GM23338 (cell line): Measurements from ENCODE around the gene NELFB. TPM values are rescaled to one million over a fixed set of nuclear protein-coding genes. Genes with fewer than 3 reads are reported as not detected.

ENCODE experiments used
- ATAC-seq: fragments of 200-7000 bp; cut with Tn5 transposase; 3 replicates; pipeline ENCODE4 v1.9.1; 2020
- DNase-seq: peaks from one replicate; pipeline ENCODE4 v3.0.0-alpha.2; 2015; ENCODE audit warnings: low spot score
- H2AFZ ChIP-seq: fragments of 200-600 bp; sonication (generic); 2 replicates; pipeline ENCODE4 v1.8.0; 2016; ENCODE audit warnings: antibody characterized with exemption, mild to moderate bottlenecking, moderate library complexity
- H3F3A ChIP-seq: fragments of 200-600 bp; sonication (generic); replicated peaks from 2 replicates; pipeline ENCODE4 v1.8.0; 2017; ENCODE audit warnings: antibody characterized with exemption, mixed run types, low read depth
- H3K27ac ChIP-seq: fragments of 200-600 bp; sonication (generic); 2 replicates; pipeline ENCODE4 v1.6.1; 2016; ENCODE audit warnings: low read depth
- H3K27me3 ChIP-seq: fragments of 200-600 bp; sonication (generic); 2 replicates; pipeline ENCODE4 v1.8.0; 2016; ENCODE audit warnings: mild to moderate bottlenecking, mixed run types, moderate library complexity; ENCODE audit not compliant: insufficient read depth
- H3K36me3 ChIP-seq: fragments of 200-600 bp; sonication (generic); 2 replicates; pipeline ENCODE4 v1.8.0; 2016; ENCODE audit warnings: mild to moderate bottlenecking; ENCODE audit not compliant: insufficient read depth
- H3K4me1 ChIP-seq: fragments of 200-600 bp; sonication (generic); 2 replicates; pipeline ENCODE4 v1.8.0; 2016; ENCODE audit warnings: mild to moderate bottlenecking, moderate library complexity; ENCODE audit not compliant: insufficient read depth
- H3K4me2 ChIP-seq: fragments of 200-600 bp; sonication (generic); 2 replicates; pipeline ENCODE4 v1.7.1; 2017; ENCODE audit warnings: mixed run types
- H3K4me3 ChIP-seq: fragments of 200-600 bp; sonication (generic); 2 replicates; pipeline ENCODE4 v1.6.1; 2016; ENCODE audit warnings: mixed run types
- H3K79me2 ChIP-seq: fragments of 200-600 bp; sonication (generic); replicated peaks from 2 replicates; pipeline ENCODE4 v1.8.0; 2017; ENCODE audit warnings: mild to moderate bottlenecking; ENCODE audit not compliant: insufficient read depth
- H3K9me2 ChIP-seq: fragments of 200-600 bp; sonication (generic); 2 replicates; pipeline ENCODE4 v1.8.0; 2017; ENCODE audit not compliant: insufficient read depth
- H4K20me1 ChIP-seq: fragments of 200-600 bp; sonication (generic); replicated peaks from 2 replicates; pipeline ENCODE4 v1.8.0; 2017; ENCODE audit warnings: mild to moderate bottlenecking; ENCODE audit not compliant: insufficient read depth
- H3K27ac Mint-ChIP-seq: 2 replicates; pipeline ENCODE4 v1.8.0; 2020; ENCODE audit warnings: inconsistent platforms, mild to moderate bottlenecking, moderate library complexity, mixed read lengths
- H3K27me3 Mint-ChIP-seq: 3 replicates; pipeline ENCODE4 v1.8.0; 2022; ENCODE audit warnings: low read depth, mild to moderate bottlenecking, moderate library complexity, mixed read lengths, inconsistent platforms; ENCODE audit not compliant: insufficient read depth, poor library complexity
- H3K36me3 Mint-ChIP-seq: 3 replicates; pipeline ENCODE4 v1.8.0; 2021; ENCODE audit warnings: low read depth, mild to moderate bottlenecking, inconsistent platforms, moderate library complexity, mixed read lengths
- H3K4me1 Mint-ChIP-seq: 3 replicates; pipeline ENCODE4 v1.8.0; 2020; ENCODE audit warnings: mild to moderate bottlenecking, inconsistent platforms, mixed read lengths
- H3K4me3 Mint-ChIP-seq: 3 replicates; pipeline ENCODE4 v1.8.0; 2021; ENCODE audit warnings: moderate library complexity, mild to moderate bottlenecking, inconsistent platforms, mixed read lengths
- H3K9me3 Mint-ChIP-seq: 3 replicates; pipeline ENCODE4 v1.8.0; 2020; ENCODE audit warnings: moderate library complexity, mild to moderate bottlenecking, inconsistent platforms, mixed read lengths
- NANOG ChIP-seq: IDR thresholded peaks from 2 replicates; pipeline ENCODE4 v1.6.1; 2016; ENCODE audit warnings: antibody characterized with exemption, borderline replicate concordance
- POLR2AphosphoS5 ChIP-seq: IDR thresholded peaks from 2 replicates; pipeline ENCODE4 v1.6.1; 2016; ENCODE audit warnings: antibody characterized with exemption, low read depth
- polyA plus RNA-seq: library from polyadenylated mRNA; unstranded; fragments of >200 nt; fragmentation: Nextera tagmentation; extraction: Ambion mirVana; gene quantifications from 2 replicates; pipeline ENCODE4 v1.2.1, GENCODE V29; 2016
- total RNA-seq: library from RNA; depleted of rRNA; stranded (reverse); fragments of >200 nt; shearing (Covaris generic); gene quantifications from 2 replicates; pipeline ENCODE4 v1.2.3, GENCODE V29; 2014
- TF ChIP-seq, protein P1 (sequence below): IDR thresholded peaks from 2 replicates; pipeline ENCODE4 v1.6.1; 2016; ENCODE audit warnings: antibody characterized with exemption
- TF ChIP-seq, protein P2 (sequence below), 2 experiments: fragments of 200-600 bp in 1 of 2; sonication (generic) in 1 of 2; conservative IDR thresholded peaks; 2 replicates each; pipeline versions ENCODE4 v1.5.1 to v1.6.1; 2016 to 2017; ENCODE audit warnings: antibody characterized with exemption in 2 of 2, low read depth in 2 of 2, mild to moderate bottlenecking in 2 of 2, moderate library complexity in 1 of 2
- TF ChIP-seq, protein P3 (sequence below): fragments of 250-450 bp; sonication (Bioruptor Pico); IDR thresholded peaks from 2 replicates; pipeline ENCODE4 v1.5.0; 2020; ENCODE audit warnings: mild to moderate bottlenecking, moderate library complexity
- TF ChIP-seq, protein P4 (sequence below): IDR thresholded peaks from one replicate; pipeline ENCODE4 v1.6.1; 2018; ENCODE audit warnings: antibody characterized with exemption; ENCODE audit not compliant: unreplicated experiment

The NELFB gene
- total and polyA plus RNA-seq, 2 experiments from 2014 or later, result 30.0 to 97.3 TPM

DNA sequence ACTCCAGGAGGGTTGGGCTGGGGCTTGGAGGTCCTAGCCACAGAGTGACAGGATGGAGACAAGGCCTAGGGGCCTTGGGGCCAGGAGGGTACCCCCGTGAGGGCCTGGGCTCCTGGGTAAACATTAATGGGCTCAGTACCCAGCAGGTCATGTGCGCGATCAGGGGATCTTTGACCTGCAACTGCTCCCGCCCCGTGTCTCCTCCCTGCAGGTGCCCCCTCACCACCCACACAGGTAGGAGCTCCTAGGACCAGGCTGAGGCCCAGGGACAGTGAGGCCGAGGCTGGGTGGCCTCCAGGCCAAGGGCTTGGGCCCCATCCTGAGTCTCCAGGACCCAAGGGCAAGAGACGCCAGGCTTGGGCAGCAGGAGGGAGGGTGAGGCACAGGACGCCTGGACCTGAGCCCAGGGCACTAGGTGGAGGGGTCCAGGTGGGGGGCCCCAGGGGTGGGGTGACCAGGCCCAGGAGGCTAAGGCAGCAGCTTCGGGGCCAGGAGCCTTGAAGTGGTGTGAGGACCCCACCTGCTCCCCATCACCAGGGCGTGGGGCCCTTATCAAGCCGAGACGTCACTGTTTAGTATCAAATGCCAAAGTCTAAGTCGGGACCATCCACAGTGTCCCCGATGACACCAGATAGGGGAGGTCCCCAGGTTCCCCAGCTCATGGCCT, 24.3 kb upstream of the NELFB start, which contains the start of gene SLC34A3:
Gene SLC34A3 (plus strand): TSS at position 197 of the 667 bp plus-strand sequence. CDS start 802 bp downstream, outside the sequence.
- Mint-ChIP-seq H3K4me1 (peaks cover 7% of the 10 kb centered on the region; the same call in 2 of the 3 replicates), H3K9me3 (no peaks in the 10 kb centered on the region), H3K27ac (no peak within 1 kb of the TSS), H3K36me3 (no peaks in the 10 kb centered on the region), H3K4me3 (no peak within 1 kb of the TSS), H3K27me3 (peaks cover 5% of the 10 kb centered on the region)
- Histone ChIP-seq H3K79me2 (no peaks in the 10 kb centered on the region), H3F3A (no peaks in the 10 kb centered on the region), H3K4me3 (no peak within 1 kb of the TSS), H3K27ac (no peak within 1 kb of the TSS), H3K27me3 (no peaks in the 10 kb centered on the region), H3K36me3 (no peaks in the 10 kb centered on the region), H3K9me2 (no peaks in the 10 kb centered on the region), H4K20me1 (no peaks in the 10 kb centered on the region), H3K4me1 (no peaks in the 10 kb centered on the region), H3K4me2 (no peak within 1 kb of the TSS), H2AFZ (no peak within 1 kb of the TSS)
- DNase-seq (no peak), ATAC-seq (no peak)
- no peak for TF ChIP-seq POLR2AphosphoS5
- TF ChIP-seq, protein P1, sequence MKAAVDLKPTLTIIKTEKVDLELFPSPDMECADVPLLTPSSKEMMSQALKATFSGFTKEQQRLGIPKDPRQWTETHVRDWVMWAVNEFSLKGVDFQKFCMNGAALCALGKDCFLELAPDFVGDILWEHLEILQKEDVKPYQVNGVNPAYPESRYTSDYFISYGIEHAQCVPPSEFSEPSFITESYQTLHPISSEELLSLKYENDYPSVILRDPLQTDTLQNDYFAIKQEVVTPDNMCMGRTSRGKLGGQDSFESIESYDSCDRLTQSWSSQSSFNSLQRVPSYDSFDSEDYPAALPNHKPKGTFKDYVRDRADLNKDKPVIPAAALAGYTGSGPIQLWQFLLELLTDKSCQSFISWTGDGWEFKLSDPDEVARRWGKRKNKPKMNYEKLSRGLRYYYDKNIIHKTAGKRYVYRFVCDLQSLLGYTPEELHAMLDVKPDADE, result no peak
- TF ChIP-seq, protein P2, sequence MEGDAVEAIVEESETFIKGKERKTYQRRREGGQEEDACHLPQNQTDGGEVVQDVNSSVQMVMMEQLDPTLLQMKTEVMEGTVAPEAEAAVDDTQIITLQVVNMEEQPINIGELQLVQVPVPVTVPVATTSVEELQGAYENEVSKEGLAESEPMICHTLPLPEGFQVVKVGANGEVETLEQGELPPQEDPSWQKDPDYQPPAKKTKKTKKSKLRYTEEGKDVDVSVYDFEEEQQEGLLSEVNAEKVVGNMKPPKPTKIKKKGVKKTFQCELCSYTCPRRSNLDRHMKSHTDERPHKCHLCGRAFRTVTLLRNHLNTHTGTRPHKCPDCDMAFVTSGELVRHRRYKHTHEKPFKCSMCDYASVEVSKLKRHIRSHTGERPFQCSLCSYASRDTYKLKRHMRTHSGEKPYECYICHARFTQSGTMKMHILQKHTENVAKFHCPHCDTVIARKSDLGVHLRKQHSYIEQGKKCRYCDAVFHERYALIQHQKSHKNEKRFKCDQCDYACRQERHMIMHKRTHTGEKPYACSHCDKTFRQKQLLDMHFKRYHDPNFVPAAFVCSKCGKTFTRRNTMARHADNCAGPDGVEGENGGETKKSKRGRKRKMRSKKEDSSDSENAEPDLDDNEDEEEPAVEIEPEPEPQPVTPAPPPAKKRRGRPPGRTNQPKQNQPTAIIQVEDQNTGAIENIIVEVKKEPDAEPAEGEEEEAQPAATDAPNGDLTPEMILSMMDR (conservative IDR thresholded peaks at IDR 0.05; ENCODE audit: low read depth in 2 of 2), result no peak
- TF ChIP-seq, protein P3, sequence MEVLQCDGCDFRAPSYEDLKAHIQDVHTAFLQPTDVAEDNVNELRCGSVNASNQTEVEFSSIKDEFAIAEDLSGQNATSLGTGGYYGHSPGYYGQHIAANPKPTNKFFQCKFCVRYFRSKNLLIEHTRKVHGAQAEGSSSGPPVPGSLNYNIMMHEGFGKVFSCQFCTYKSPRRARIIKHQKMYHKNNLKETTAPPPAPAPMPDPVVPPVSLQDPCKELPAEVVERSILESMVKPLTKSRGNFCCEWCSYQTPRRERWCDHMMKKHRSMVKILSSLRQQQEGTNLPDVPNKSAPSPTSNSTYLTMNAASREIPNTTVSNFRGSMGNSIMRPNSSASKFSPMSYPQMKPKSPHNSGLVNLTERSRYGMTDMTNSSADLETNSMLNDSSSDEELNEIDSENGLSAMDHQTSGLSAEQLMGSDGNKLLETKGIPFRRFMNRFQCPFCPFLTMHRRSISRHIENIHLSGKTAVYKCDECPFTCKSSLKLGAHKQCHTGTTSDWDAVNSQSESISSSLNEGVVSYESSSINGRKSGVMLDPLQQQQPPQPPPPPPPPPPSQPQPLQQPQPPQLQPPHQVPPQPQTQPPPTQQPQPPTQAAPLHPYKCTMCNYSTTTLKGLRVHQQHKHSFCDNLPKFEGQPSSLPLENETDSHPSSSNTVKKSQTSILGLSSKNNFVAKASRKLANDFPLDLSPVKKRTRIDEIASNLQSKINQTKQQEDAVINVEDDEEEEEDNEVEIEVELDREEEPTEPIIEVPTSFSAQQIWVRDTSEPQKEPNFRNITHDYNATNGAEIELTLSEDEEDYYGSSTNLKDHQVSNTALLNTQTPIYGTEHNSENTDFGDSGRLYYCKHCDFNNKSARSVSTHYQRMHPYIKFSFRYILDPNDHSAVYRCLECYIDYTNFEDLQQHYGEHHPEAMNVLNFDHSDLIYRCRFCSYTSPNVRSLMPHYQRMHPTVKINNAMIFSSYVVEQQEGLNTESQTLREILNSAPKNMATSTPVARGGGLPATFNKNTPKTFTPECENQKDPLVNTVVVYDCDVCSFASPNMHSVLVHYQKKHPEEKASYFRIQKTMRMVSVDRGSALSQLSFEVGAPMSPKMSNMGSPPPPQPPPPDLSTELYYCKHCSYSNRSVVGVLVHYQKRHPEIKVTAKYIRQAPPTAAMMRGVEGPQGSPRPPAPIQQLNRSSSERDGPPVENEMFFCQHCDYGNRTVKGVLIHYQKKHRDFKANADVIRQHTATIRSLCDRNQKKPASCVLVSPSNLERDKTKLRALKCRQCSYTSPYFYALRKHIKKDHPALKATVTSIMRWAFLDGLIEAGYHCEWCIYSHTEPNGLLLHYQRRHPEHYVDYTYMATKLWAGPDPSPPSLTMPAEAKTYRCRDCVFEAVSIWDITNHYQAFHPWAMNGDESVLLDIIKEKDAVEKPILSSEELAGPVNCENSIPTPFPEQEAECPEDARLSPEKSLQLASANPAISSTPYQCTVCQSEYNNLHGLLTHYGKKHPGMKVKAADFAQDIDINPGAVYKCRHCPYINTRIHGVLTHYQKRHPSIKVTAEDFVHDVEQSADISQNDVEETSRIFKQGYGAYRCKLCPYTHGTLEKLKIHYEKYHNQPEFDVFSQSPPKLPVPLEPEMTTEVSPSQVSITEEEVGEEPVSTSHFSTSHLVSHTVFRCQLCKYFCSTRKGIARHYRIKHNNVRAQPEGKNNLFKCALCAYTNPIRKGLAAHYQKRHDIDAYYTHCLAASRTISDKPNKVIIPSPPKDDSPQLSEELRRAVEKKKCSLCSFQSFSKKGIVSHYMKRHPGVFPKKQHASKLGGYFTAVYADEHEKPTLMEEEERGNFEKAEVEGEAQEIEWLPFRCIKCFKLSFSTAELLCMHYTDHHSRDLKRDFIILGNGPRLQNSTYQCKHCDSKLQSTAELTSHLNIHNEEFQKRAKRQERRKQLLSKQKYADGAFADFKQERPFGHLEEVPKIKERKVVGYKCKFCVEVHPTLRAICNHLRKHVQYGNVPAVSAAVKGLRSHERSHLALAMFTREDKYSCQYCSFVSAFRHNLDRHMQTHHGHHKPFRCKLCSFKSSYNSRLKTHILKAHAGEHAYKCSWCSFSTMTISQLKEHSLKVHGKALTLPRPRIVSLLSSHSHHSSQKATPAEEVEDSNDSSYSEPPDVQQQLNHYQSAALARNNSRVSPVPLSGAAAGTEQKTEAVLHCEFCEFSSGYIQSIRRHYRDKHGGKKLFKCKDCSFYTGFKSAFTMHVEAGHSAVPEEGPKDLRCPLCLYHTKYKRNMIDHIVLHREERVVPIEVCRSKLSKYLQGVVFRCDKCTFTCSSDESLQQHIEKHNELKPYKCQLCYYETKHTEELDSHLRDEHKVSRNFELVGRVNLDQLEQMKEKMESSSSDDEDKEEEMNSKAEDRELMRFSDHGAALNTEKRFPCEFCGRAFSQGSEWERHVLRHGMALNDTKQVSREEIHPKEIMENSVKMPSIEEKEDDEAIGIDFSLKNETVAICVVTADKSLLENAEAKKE (CRISPR knock-in tag), result no peak
- TF ChIP-seq, protein P4, sequence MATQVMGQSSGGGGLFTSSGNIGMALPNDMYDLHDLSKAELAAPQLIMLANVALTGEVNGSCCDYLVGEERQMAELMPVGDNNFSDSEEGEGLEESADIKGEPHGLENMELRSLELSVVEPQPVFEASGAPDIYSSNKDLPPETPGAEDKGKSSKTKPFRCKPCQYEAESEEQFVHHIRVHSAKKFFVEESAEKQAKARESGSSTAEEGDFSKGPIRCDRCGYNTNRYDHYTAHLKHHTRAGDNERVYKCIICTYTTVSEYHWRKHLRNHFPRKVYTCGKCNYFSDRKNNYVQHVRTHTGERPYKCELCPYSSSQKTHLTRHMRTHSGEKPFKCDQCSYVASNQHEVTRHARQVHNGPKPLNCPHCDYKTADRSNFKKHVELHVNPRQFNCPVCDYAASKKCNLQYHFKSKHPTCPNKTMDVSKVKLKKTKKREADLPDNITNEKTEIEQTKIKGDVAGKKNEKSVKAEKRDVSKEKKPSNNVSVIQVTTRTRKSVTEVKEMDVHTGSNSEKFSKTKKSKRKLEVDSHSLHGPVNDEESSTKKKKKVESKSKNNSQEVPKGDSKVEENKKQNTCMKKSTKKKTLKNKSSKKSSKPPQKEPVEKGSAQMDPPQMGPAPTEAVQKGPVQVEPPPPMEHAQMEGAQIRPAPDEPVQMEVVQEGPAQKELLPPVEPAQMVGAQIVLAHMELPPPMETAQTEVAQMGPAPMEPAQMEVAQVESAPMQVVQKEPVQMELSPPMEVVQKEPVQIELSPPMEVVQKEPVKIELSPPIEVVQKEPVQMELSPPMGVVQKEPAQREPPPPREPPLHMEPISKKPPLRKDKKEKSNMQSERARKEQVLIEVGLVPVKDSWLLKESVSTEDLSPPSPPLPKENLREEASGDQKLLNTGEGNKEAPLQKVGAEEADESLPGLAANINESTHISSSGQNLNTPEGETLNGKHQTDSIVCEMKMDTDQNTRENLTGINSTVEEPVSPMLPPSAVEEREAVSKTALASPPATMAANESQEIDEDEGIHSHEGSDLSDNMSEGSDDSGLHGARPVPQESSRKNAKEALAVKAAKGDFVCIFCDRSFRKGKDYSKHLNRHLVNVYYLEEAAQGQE, result no peak
- no peak for TF ChIP-seq NANOG
